ENCODE measurements around the gene LYVE1.

Gene LYVE1

DNA sequence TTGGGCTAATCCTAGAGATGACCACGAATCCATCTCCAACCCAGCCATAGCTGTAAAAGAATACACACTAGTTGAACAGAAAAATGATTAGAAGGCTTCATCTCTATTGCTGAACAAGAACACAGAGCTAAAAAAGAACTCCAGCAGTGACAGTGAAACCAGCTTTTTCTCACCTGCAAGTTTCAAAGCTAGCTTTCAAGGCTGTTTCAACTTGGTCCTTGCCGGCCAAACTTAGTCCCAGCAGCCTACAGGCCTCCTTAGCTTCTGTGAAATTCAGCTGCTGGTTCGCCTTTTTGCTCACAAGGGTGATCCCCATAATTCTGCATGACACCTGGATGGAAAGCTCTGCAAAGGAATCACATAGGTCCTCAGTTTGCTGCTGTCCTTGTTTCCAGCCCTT, 4.4 kb downstream of the LYVE1 start:
- H3K9ac ChIP-seq (ENCODE audit: low read length) = no peak overlapping the region
- H3K4me1 ChIP-seq (ENCODE audit: control insufficient read depth, low read depth, low read length) = peaks cover 2% of the 10 kb centered on the region
- no peak overlapping the region for H4K8ac ChIP-seq (ENCODE audit: low read depth, low read length)
- no peak overlapping the region for H2AK5ac ChIP-seq (ENCODE audit: low read length)
- H3K56ac ChIP-seq (ENCODE audit: low read length) = no peak overlapping the region
- H3K4me2 ChIP-seq (ENCODE audit: low read length) = no peak overlapping the region
- H3K79me1 ChIP-seq (ENCODE audit: low read length) = no peaks in the 10 kb centered on the region
- H3K4ac ChIP-seq (ENCODE audit: low read depth, low read length) = no peak overlapping the region
- no CpG with 5 or more reads among the region's 3 CpGs for WGBS (ENCODE audit: extremely low coverage, insufficient coverage, low lambda C conversion rate)
- no peak overlapping the region for H2BK15ac ChIP-seq (replicated peaks; ENCODE audit: low read depth)
- no peak overlapping the region for H3K27ac ChIP-seq (ENCODE audit: low read depth, low read length)
- no peak for DNase-seq
- H3K4me3 ChIP-seq (ENCODE audit: low read length) = no peak overlapping the region
- no peaks in the 10 kb centered on the region for H3K79me2 ChIP-seq (ENCODE audit: control insufficient read depth, insufficient read depth, low read length)
- no peaks in the 10 kb centered on the region for H3K36me3 ChIP-seq (ENCODE audit: control insufficient read depth, insufficient read depth, low read length)
- no peak overlapping the region for H3K23ac ChIP-seq (ENCODE audit: low read length)
- H3K18ac ChIP-seq (ENCODE audit: low read length) = no peak overlapping the region
- no peak overlapping the region for H2BK120ac ChIP-seq (ENCODE audit: low read depth, low read length)
- H2BK5ac ChIP-seq (ENCODE audit: low read length) = no peak overlapping the region
- H3K27me3 ChIP-seq (ENCODE audit: insufficient read depth, low read length, poor library complexity) = no peaks in the 10 kb centered on the region
- H4K5ac ChIP-seq (ENCODE audit: low read length) = no peak overlapping the region

DNA sequence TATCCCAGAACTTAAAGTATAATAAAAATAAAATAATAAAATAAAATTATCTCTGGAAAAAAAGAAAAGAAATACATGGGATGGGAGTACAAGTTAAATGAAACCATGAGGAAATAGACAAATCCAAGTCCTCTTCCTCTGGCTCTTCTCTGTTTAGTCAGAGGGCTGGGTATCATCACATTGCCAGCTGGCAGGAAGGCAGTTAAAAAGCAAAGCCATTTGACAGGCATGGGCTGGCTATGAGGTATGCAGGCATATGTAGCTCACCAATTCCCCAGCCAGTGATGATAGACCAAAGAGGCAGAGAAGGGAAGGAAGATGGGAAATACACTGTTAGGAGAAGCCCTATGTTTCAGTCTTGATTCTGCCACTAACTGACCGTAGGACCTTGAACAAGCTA, 6.5 kb downstream of the LYVE1 start:
- Histone ChIP-seq H3K23ac (ENCODE audit: low read length) (no peak overlapping the region), H3K4me3 (ENCODE audit: low read length) (no peak overlapping the region), H3K4me1 (ENCODE audit: control insufficient read depth, low read depth, low read length) (no peaks in the 10 kb centered on the region), H2AK5ac (ENCODE audit: low read length) (no peak overlapping the region), H3K4ac (ENCODE audit: low read depth, low read length) (no peak overlapping the region), H2BK15ac (replicated peaks; ENCODE audit: low read depth) (no peak overlapping the region), H4K5ac (ENCODE audit: low read length) (no peak overlapping the region), H2BK120ac (ENCODE audit: low read depth, low read length) (no peak overlapping the region), H3K79me1 (ENCODE audit: low read length) (no peaks in the 10 kb centered on the region), H3K4me2 (ENCODE audit: low read length) (no peak overlapping the region), H3K56ac (ENCODE audit: low read length) (no peak overlapping the region), H3K18ac (ENCODE audit: low read length) (no peak overlapping the region), H4K8ac (ENCODE audit: low read depth, low read length) (no peak overlapping the region), H2BK5ac (ENCODE audit: low read length) (no peak overlapping the region), H3K27ac (ENCODE audit: low read depth, low read length) (no peak overlapping the region), H3K27me3 (ENCODE audit: insufficient read depth, low read length, poor library complexity) (no peaks in the 10 kb centered on the region), H3K36me3 (ENCODE audit: control insufficient read depth, insufficient read depth, low read length) (no peaks in the 10 kb centered on the region), H3K79me2 (ENCODE audit: control insufficient read depth, insufficient read depth, low read length) (no peaks in the 10 kb centered on the region), H3K9ac (ENCODE audit: low read length) (no peak overlapping the region)
- no CpG with 5 or more reads among the region's 1 CpG for WGBS (ENCODE audit: extremely low coverage, insufficient coverage, low lambda C conversion rate)
- no peak for DNase-seq

DNA sequence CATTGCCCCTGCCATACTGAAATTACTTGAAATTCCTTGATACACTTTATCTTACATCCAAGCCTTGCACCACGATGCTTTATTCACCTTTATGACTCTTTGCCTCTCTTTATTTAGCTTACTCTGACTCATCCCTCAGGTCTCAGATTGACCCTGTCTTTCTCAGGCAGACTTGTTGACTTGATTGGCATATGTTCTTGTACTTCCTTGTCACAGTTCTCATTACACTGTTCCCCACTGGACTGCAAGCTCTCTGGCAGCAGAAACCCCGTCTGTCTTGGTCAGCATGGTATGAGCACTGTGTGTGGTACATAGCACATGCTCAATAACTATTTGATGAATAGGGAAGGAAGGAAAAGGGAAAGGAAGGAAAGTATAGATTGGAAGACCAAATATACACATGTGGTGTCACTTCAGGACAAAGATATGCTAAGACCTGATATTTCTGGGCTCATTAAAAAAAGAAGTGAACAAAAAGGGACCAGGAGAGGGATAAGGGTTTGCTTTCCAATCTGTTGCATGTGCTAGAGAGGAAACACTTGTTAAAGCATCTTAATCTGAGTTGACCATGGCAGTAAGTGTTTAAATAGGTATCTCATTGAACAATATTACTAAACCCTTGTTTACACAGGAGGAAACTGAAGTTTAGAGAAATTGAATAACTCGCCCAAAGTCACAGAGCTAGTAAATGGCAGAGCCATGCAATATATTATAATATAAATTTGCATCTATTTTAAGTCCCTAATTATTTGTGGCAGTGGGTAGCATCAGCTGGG, 7.2 kb downstream of the LYVE1 start:
- Histone ChIP-seq H3K27ac (ENCODE audit: low read depth, low read length) (no peak overlapping the region), H3K4me1 (ENCODE audit: control insufficient read depth, low read depth, low read length) (no peaks in the 10 kb centered on the region), H3K4ac (ENCODE audit: low read depth, low read length) (no peak overlapping the region), H3K18ac (ENCODE audit: low read length) (no peak overlapping the region), H3K23ac (ENCODE audit: low read length) (no peak overlapping the region), H4K5ac (ENCODE audit: low read length) (no peak overlapping the region), H3K36me3 (ENCODE audit: control insufficient read depth, insufficient read depth, low read length) (no peaks in the 10 kb centered on the region), H3K79me1 (ENCODE audit: low read length) (no peaks in the 10 kb centered on the region), H3K4me2 (ENCODE audit: low read length) (no peak overlapping the region), H3K79me2 (ENCODE audit: control insufficient read depth, insufficient read depth, low read length) (no peaks in the 10 kb centered on the region), H2BK120ac (ENCODE audit: low read depth, low read length) (no peak overlapping the region), H4K8ac (ENCODE audit: low read depth, low read length) (no peak overlapping the region), H2AK5ac (ENCODE audit: low read length) (no peak overlapping the region), H2BK15ac (replicated peaks; ENCODE audit: low read depth) (no peak overlapping the region), H3K27me3 (ENCODE audit: insufficient read depth, low read length, poor library complexity) (no peaks in the 10 kb centered on the region), H3K4me3 (ENCODE audit: low read length) (no peak overlapping the region), H3K56ac (ENCODE audit: low read length) (no peak overlapping the region), H3K9ac (ENCODE audit: low read length) (no peak overlapping the region), H2BK5ac (ENCODE audit: low read length) (no peak overlapping the region)
- no peak for DNase-seq
- WGBS (ENCODE audit: extremely low coverage, insufficient coverage, low lambda C conversion rate) = no CpG with 5 or more reads among the region's 3 CpGs

GRCh38 chr11:10558288-10558687, 10.2 kb downstream of the LYVE1 start:
- H3K27ac ChIP-seq (ENCODE audit: low read depth, low read length) = peak overlapping the region; percentile 7
- H3K4ac ChIP-seq (ENCODE audit: low read depth, low read length) = no peak overlapping the region
- H3K23ac ChIP-seq (ENCODE audit: low read length) = no peak overlapping the region
- H2AK5ac ChIP-seq (ENCODE audit: low read length) = no peak overlapping the region
- H3K4me1 ChIP-seq (ENCODE audit: control insufficient read depth, low read depth, low read length) = no peaks in the 10 kb centered on the region
- H3K9ac ChIP-seq (ENCODE audit: low read length) = no peak overlapping the region
- no peak overlapping the region for H2BK120ac ChIP-seq (ENCODE audit: low read depth, low read length)
- H3K36me3 ChIP-seq (ENCODE audit: control insufficient read depth, insufficient read depth, low read length) = no peaks in the 10 kb centered on the region
- no peak overlapping the region for H4K8ac ChIP-seq (ENCODE audit: low read depth, low read length)
- no peaks in the 10 kb centered on the region for H3K27me3 ChIP-seq (ENCODE audit: insufficient read depth, low read length, poor library complexity)
- H3K79me2 ChIP-seq (ENCODE audit: control insufficient read depth, insufficient read depth, low read length) = no peaks in the 10 kb centered on the region
- H3K4me3 ChIP-seq (ENCODE audit: low read length) = no peak overlapping the region
- H3K18ac ChIP-seq (ENCODE audit: low read length) = no peak overlapping the region
- WGBS (ENCODE audit: extremely low coverage, insufficient coverage, low lambda C conversion rate) = no CpG with 5 or more reads among the region's 3 CpGs
- H3K56ac ChIP-seq (ENCODE audit: low read length) = no peak overlapping the region
- DNase-seq = no peak
- H4K5ac ChIP-seq (ENCODE audit: low read length) = no peak overlapping the region
- no peak overlapping the region for H2BK15ac ChIP-seq (replicated peaks; ENCODE audit: low read depth)
- no peaks in the 10 kb centered on the region for H3K79me1 ChIP-seq (ENCODE audit: low read length)
- no peak overlapping the region for H3K4me2 ChIP-seq (ENCODE audit: low read length)
- no peak overlapping the region for H2BK5ac ChIP-seq (ENCODE audit: low read length)

- no peaks in the 10 kb centered on the region for H3K27me3 ChIP-seq (ENCODE audit: insufficient read depth, low read length, poor library complexity)
- H3K79me1 ChIP-seq (ENCODE audit: low read length) = no peaks in the 10 kb centered on the region
- no peak overlapping the region for H2AK5ac ChIP-seq (ENCODE audit: low read length)
- H2BK120ac ChIP-seq (ENCODE audit: low read depth, low read length) = no peak overlapping the region
- no peaks in the 10 kb centered on the region for H3K79me2 ChIP-seq (ENCODE audit: control insufficient read depth, insufficient read depth, low read length)
- H3K4me3 ChIP-seq (ENCODE audit: low read length) = no peak overlapping the region
- H3K56ac ChIP-seq (ENCODE audit: low read length) = no peak overlapping the region
- H3K18ac ChIP-seq (ENCODE audit: low read length) = no peak overlapping the region
- no peak overlapping the region for H2BK5ac ChIP-seq (ENCODE audit: low read length)
- H3K36me3 ChIP-seq (ENCODE audit: control insufficient read depth, insufficient read depth, low read length) = no peaks in the 10 kb centered on the region
- WGBS (ENCODE audit: extremely low coverage, insufficient coverage, low lambda C conversion rate) = no CpG with 5 or more reads among the region's 1 CpG
- H4K5ac ChIP-seq (ENCODE audit: low read length) = no peak overlapping the region
- no peak overlapping the region for H3K27ac ChIP-seq (ENCODE audit: low read depth, low read length)
- H4K8ac ChIP-seq (ENCODE audit: low read depth, low read length) = no peak overlapping the region
- no peak for DNase-seq
- H3K4ac ChIP-seq (ENCODE audit: low read depth, low read length) = no peak overlapping the region
- no peak overlapping the region for H3K9ac ChIP-seq (ENCODE audit: low read length)
- no peaks in the 10 kb centered on the region for H3K4me1 ChIP-seq (ENCODE audit: control insufficient read depth, low read depth, low read length)
- no peak overlapping the region for H3K4me2 ChIP-seq (ENCODE audit: low read length)
- no peak overlapping the region for H3K23ac ChIP-seq (ENCODE audit: low read length)
- H2BK15ac ChIP-seq (replicated peaks; ENCODE audit: low read depth) = no peak overlapping the region
These were observed 11.9 kb downstream of the LYVE1 start for GRCh38 chr11:10556590-10556989.

DNA sequence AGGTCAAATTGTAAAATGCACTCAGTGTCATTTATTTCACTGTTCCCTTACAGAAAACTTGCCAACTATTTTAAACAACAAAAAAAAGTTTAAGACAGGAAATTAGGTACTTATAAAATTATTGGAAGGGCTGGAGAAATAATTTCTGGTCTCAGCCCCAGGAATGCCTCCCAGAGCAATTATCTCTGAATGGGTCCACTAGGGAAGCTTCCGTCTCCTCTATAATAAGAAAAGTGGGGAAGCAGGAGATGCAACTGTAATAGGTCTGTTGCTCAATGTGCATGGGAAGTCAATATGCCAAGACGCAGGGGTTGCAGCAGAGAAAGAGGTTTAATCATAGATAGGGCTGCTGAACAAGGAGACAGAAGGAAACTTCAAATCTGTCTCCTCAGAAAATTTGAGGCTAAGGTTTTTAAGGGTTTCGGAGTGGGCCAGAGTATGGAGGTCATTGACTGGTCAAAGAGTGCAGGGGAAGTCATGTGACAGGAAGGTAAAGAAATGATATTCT, 16.6 kb downstream of the LYVE1 start:
- no CpG with 5 or more reads among the region's 3 CpGs for WGBS (ENCODE audit: extremely low coverage, insufficient coverage, low lambda C conversion rate)
- Histone ChIP-seq H3K4me1 (ENCODE audit: control insufficient read depth, low read depth, low read length) (no peaks in the 10 kb centered on the region), H2BK120ac (ENCODE audit: low read depth, low read length) (no peak overlapping the region), H3K79me2 (ENCODE audit: control insufficient read depth, insufficient read depth, low read length) (no peaks in the 10 kb centered on the region), H2BK15ac (replicated peaks; ENCODE audit: low read depth) (no peak overlapping the region), H3K27ac (ENCODE audit: low read depth, low read length) (no peak overlapping the region), H3K18ac (ENCODE audit: low read length) (no peak overlapping the region), H2AK5ac (ENCODE audit: low read length) (no peak overlapping the region), H3K79me1 (ENCODE audit: low read length) (no peaks in the 10 kb centered on the region), H3K4me3 (ENCODE audit: low read length) (no peak overlapping the region), H4K8ac (ENCODE audit: low read depth, low read length) (no peak overlapping the region), H3K9ac (ENCODE audit: low read length) (no peak overlapping the region), H4K5ac (ENCODE audit: low read length) (no peak overlapping the region), H3K56ac (ENCODE audit: low read length) (no peak overlapping the region), H3K4ac (ENCODE audit: low read depth, low read length) (no peak overlapping the region), H3K23ac (ENCODE audit: low read length) (no peak overlapping the region), H3K36me3 (ENCODE audit: control insufficient read depth, insufficient read depth, low read length) (no peaks in the 10 kb centered on the region), H3K27me3 (ENCODE audit: insufficient read depth, low read length, poor library complexity) (no peaks in the 10 kb centered on the region), H2BK5ac (ENCODE audit: low read length) (no peak overlapping the region), H3K4me2 (ENCODE audit: low read length) (no peak overlapping the region)
- no peak for DNase-seq
